ENCODE measurements around the gene RPL22.
A peak's percentile ranks its signal among the peaks of the same experiment; 100 is the strongest.
"Not testable (repeated sequence)": the region's sequence is repeated elsewhere in the genome, so short reads cannot be mapped to it uniquely, and the experiment has no call there.

RPL22 gene

DNA sequence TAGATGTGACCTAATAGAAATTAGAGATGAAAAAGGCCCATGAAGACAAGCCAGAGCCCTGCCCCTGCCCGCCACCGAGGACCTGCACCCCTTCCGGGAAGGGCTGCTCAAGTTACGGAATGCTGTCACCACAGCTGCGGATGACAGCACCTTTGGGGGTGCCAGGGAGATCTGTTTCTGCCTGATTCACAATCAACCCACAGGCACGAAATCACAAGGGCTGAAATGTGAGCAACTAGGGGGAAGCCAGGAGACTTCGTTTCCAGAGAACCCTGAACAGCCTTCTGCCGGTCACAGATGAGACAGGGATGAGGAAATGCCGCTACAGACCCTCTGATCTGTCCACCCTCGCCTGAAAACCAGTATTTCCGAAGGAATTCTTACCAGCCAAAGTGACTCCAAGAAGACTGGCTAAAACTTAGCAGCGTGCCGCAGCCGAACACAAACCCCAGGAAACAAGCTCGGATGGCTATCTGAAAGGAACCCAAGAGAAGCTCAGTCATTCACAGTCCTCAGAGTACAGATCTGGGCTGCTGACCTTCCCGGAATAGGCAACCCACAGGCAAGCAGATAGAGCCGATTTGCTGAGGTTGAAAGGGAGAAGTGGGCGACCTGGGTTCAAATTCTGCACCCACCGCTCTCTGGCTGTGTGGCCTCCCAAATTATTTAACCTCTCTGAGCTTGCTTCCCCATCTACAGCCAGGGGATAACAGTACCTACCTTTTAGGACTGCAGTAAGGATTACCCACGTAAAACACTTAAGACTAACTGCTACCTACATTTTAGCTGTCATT is 35.3 kb upstream of the RPL22 start:
- no peak for DNase-seq (ENCODE audit: low read depth in 3 of 3)

DNA sequence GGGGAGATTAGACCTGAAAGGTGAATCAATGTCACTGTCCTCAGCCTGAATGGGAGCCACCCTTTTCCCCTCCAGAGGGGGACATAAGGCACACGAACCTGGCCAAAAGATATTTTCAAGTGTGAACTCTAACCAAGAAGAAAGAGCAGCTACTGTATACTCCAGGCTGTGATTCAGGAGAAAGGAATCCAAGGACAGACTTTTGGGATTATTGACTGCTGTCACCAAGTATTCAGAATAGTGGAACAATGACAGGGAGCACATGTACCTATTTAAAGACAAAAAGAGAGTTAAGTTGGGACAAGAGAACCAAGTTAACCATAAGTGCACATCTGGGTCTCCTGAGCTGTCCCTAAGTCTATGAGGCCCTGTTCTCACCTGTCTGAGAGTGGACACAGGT is 34.0 kb upstream of the RPL22 start:
- no peak for DNase-seq (ENCODE audit: low read depth in 3 of 3)

DNA sequence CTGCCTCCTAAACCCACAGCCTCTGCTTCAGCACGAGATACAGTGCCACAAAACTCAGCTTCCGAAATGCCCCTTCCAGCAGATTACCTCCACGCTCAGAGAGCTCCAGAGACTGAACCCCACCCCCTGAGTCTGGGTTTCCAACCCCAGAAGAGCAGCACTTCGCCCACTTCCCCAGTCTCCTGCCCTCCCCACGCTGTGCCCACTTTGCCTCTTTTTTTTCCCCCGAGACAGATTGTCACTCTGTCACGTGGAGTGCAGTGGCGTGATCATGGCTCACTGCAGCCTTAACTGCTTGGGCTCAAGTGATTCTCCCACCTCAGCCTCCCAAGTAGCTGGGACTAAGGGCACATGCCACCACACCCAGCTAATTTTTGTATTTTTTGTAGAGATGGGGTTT is 26.3 kb upstream of the RPL22 start:
- no peak for DNase-seq (ENCODE audit: low read depth in 3 of 3)

DNA sequence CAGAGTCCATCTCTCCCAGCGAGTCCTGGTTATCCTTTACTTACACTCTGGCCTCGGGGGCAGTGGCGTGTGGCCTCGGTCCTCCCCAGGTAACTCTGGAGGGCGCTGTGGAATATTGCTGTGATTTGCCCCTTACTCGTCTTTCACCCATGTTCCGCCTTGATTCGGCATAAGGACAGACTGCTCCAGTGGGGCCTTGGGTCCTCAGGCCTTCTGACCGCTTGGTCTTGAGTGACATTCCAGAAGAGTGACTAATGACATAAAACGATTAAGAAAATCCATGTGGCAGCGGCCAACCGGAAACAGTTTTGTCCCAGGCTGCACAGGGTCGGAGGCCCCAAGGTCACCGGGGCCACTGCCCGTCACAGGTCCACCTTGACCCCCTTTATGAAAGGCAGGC is 25.3 kb upstream of the RPL22 start:
- no peak for DNase-seq (ENCODE audit: low read depth in 3 of 3)

- DNase-seq (ENCODE audit: low read depth in 3 of 3): no peak
Observed at GRCh38 chr1:6223617-6224016, 24.2 kb upstream of the RPL22 start.

GRCh38 chr1:6222636-6223035 is 23.2 kb upstream of the RPL22 start:
- DNase-seq (ENCODE audit: low read depth in 3 of 3): no peak

- no peak for DNase-seq (ENCODE audit: low read depth in 3 of 3)
Observed at GRCh38 chr1:6221210-6221784, 21.9 kb upstream of the RPL22 start.

- DNase-seq (ENCODE audit: low read depth in 3 of 3): no peak
Observed at GRCh38 chr1:6220236-6220635, 20.8 kb upstream of the RPL22 start.

- DNase-seq (ENCODE audit: low read depth in 3 of 3): not testable (repeated sequence)
Observed at GRCh38 chr1:6219641-6220040, 20.2 kb upstream of the RPL22 start.

GRCh38 chr1:6218375-6219164 is 19.2 kb upstream of the RPL22 start:
- no peak for DNase-seq (ENCODE audit: low read depth in 3 of 3)

GRCh38 chr1:6212193-6212959 is 13.0 kb upstream of the RPL22 start:
- no peak for DNase-seq (ENCODE audit: low read depth in 3 of 3)

- DNase-seq (ENCODE audit: low read depth in 3 of 3): no peak
Observed at GRCh38 chr1:6211731-6212130, 12.3 kb upstream of the RPL22 start.

DNA sequence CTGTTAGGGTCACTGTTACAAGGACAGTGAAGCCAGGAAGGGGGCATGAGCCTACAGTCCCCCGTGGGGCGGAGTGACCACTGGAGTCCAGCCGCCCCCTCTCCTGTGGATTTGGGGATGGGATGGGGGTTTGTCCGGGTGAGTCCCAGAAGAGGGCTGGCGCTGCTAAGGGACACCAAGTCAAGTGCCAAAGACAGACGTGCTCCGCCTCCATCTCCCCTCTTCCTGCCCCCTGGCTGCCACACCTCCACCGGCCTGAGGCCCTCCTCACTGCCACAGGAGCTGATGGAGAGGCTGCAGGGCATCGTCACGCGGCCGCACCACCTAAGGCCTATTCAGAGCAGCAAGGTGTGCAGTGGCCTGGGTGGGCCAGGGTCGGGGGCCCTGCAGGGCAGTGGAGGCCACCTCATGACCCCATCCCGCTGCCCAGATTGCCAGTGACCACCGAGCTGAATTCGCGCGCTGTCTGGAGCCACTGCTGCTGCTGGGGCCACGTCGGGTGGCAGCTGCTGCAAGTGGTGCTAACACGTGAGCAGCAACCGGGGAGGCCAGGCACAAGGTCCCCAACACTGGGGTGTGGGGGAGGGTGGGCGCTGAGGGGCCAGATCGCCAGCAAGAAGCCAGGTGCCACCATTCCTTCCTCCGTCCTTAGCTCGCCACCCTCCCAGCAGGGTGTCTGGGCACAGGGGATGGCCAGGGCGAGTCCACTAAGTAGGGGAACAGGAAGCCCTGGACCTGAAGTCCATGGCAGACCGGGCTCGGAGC is 11.4 kb upstream of the RPL22 start:
- no peak for DNase-seq (ENCODE audit: low read depth in 3 of 3)

GRCh38 chr1:6209661-6210580 is 10.5 kb upstream of the RPL22 start:
- no peak for DNase-seq (ENCODE audit: low read depth in 3 of 3)

DNA sequence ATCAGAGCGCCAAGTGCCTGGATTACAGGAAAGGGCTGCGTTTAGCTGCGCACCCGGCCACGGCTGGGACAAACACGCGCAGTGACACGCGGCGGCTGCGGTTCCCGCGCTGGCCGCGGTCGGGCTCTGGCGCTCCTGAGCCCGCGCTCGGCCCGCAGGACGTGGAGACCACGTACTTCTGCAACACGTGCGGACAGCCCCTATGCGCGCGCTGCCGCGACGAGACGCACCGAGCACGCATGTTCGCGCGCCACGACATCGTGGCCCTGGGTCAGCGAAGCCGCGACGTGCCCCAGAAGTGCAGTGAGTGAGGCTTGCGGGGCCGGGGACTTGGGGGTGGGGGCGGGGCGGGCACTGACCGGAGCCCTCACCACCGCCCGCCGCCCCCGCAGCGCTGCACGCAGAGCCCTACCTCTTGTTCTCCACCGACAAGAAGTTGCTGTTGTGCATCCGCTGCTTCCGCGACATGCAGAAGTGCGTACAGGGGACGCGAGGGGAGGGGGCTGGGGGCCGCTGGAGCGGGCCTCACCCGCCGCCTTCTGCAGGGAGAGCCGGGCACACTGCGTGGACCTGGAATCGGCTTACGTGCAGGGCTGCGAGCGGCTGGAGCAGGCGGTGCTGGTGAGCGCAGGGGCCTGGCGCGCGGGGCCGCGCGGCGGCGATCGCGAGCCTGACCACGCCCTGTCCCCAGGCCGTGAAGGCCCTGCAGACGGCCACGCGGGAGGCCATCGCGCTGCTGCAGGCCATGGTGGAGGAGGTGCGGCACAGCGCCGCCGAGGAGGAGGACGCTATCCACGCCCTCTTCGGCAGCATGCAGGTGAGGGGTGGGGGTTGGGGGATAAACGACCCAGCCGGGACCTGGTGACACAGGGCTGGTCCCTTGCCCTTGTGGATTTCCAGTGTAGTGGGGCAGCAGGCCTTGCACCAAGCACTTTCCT is 9.6 kb upstream of the RPL22 start:
- peak in 1 of 3 experiments; percentile 31 for DNase-seq (ENCODE audit: low read depth in 3 of 3)

GRCh38 chr1:6207921-6208320 is 8.5 kb upstream of the RPL22 start:
- no peak for DNase-seq (ENCODE audit: low read depth in 3 of 3)

GRCh38 chr1:6207075-6207885 is 7.9 kb upstream of the RPL22 start:
- DNase-seq (ENCODE audit: low read depth in 3 of 3): no peak

DNA sequence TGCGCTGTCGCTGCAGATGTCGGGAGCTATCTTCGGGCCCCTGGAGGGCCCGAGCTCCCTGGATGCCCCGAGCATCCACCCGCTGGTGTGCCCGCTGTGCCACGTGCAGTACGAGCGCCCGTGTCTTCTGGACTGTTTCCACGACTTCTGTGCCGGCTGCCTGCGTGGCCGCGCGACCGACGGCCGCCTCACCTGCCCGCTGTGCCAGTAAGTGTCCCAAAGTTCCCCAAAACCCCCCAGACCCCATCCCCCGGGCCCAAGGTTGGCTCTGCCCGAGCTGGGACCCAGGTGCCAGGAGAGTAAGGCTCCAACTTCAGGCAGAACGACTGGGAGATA is 7.1 kb upstream of the RPL22 start:
- no peak for DNase-seq (ENCODE audit: low read depth in 3 of 3)
